HUES6 (cell line): ENCODE data around the gene CMIP.

Source experiments
- H3K27ac ChIP-seq: 2 replicates; pipeline ENCODE4 v1.7.0; 2013; ENCODE audit warnings: low read depth, mild to moderate bottlenecking, low read length, inconsistent platforms
- H3K27me3 ChIP-seq: 2 replicates; pipeline ENCODE4 v1.6.1; 2013; ENCODE audit warnings: low read length; ENCODE audit not compliant: control insufficient read depth, insufficient read depth
- H3K36me3 ChIP-seq: 2 replicates; pipeline ENCODE4 v1.6.1; 2013; ENCODE audit warnings: low read length; ENCODE audit not compliant: control insufficient read depth, insufficient read depth
- H3K4me1 ChIP-seq: 2 replicates; pipeline ENCODE4 v1.6.1; 2013; ENCODE audit warnings: low read length; ENCODE audit not compliant: control insufficient read depth, insufficient read depth
- H3K4me3 ChIP-seq: 2 replicates; pipeline ENCODE4 v1.5.1; 2013; ENCODE audit warnings: low read depth, low read length
- H3K9ac ChIP-seq: one replicate; pipeline ENCODE4 v1.6.1; 2013; ENCODE audit warnings: mild to moderate bottlenecking, low read length
- H3K9me3 ChIP-seq: 2 replicates; pipeline ENCODE4 v1.6.1; 2013; ENCODE audit warnings: low read depth, low read length; ENCODE audit not compliant: control insufficient read depth, insufficient read depth

CMIP gene

DNA sequence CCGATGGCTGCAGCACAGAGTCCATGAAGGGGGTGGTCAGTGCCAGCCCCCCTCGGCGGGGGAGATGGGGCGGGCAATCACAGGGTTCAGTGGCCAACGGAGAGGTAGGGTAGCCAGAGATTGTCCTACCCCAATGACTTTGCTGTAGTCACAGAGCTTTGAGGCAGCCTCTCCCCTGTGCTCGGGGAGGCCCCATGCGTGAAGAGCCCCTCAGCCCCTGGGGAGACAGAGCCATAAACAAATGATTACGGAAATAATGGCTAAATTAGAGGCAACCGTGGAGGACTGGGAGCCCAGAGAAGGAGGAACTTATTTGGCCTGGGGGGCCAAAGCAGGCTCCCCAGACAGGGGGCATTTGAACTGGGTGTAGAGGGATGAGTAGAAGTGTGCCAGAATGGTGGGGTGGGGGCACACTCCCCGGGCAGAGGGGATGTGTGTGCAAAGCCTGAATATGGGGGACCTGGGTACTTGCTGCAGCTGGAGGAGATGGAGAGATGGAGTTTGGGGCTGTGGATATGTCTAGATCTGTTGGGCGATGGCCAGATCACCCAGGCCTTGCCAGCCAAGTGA, 164.8 kb downstream of the CMIP start:
- Histone ChIP-seq H3K36me3 (peaks cover 32% of the 10 kb centered on the region; the same call in 1 of the 2 replicates), H3K4me3 (no peak overlapping the region), H3K9ac (no peak overlapping the region), H3K9me3 (no peaks in the 10 kb centered on the region), H3K4me1 (peaks cover 13% of the 10 kb centered on the region; the same call in 1 of the 2 replicates), H3K27ac (no peak overlapping the region), H3K27me3 (no peaks in the 10 kb centered on the region)

DNA sequence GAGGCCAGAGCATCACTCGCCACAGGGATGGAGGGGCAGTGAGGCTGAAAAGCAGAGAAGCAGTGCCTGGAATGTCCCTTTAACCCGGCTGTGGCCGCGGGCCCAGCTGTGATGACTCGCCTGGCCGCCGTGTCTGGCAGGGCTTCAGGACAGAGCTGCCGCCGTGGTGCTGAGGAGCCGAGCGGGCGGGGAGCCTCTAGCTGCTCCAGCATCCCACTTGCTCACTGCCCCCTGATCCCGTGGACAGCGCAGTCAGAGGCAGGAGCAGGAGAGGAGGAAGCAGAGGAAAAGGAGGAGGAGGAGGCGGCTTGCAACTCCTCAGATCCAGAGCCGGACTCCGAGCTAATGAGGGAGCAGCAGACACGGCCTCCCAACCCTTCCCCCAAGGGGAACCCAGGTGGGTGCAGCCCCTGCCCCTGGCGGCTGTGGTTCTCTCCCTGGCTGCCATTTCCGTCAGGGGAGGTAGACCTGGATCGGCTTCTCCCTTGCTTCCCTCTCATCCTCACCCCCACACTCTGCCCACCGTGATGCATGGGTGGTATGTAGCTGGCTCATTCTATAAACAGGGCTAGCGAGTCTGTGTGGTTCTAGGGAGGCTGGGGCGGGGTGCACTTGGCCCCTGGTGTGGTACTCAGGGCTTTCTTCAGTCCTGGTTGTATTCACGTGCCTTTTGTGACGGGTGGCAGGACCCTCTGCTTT, 165.7 kb downstream of the CMIP start:
- H3K9ac ChIP-seq = no peak overlapping the region
- no peak overlapping the region for H3K27ac ChIP-seq
- no peak overlapping the region for H3K4me3 ChIP-seq
- H3K36me3 ChIP-seq = peaks cover 32% of the 10 kb centered on the region; the same call in 1 of the 2 replicates
- no peaks in the 10 kb centered on the region for H3K27me3 ChIP-seq
- H3K4me1 ChIP-seq = peaks cover 11% of the 10 kb centered on the region; the same call in 1 of the 2 replicates
- no peaks in the 10 kb centered on the region for H3K9me3 ChIP-seq

DNA sequence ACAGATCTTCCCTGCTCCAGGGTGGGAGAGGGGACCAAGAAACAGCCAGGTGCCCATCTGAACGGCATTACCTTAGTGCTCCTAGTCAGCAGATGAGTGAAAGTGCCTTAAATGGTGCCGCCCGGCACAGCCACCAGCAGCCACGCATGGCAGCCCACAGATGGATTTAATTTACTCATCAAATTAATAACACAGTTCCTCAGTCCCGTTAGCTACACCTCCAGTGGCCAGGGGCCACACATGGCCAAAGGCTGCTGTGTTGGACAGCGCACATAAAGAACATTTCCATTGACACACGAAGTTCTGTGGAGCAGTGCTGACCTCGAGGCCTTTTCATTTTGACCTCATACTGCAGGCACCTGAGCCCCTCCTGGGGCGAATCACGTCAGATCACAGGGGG, 166.3 kb downstream of the CMIP start:
- Histone ChIP-seq H3K27me3 (no peaks in the 10 kb centered on the region), H3K4me1 (peaks cover 11% of the 10 kb centered on the region; the same call in 1 of the 2 replicates), H3K36me3 (peaks cover 32% of the 10 kb centered on the region; the same call in 1 of the 2 replicates), H3K9me3 (no peaks in the 10 kb centered on the region), H3K27ac (no peak overlapping the region), H3K4me3 (no peak overlapping the region), H3K9ac (no peak overlapping the region)

DNA sequence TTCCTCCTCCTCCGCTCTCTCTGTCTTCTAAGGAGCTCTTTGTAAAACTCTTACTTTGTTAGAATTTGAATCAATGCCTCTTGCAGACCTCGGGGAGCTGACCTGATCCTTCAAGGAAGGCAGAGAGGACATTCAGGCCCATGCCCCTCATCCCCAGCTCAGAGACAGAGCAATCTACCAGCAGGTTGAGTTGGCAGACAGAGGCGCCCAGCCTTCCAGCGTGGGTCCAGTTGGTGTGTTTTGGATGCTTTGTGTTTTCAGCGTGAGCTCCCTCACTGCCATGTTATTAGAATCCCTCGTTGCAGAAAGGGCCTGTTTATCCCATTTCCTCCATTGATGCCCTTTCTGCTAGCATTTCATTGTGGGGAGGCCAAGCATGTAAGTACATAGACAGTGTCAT, 167.1 kb downstream of the CMIP start:
- Histone ChIP-seq H3K27me3 (no peaks in the 10 kb centered on the region), H3K36me3 (peaks cover 35% of the 10 kb centered on the region), H3K4me1 (peaks cover 13% of the 10 kb centered on the region; the same call in 1 of the 2 replicates), H3K4me3 (no peak overlapping the region), H3K9ac (no peak overlapping the region), H3K27ac (no peak overlapping the region; the same call in 1 of the 2 replicates), H3K9me3 (no peaks in the 10 kb centered on the region)

DNA sequence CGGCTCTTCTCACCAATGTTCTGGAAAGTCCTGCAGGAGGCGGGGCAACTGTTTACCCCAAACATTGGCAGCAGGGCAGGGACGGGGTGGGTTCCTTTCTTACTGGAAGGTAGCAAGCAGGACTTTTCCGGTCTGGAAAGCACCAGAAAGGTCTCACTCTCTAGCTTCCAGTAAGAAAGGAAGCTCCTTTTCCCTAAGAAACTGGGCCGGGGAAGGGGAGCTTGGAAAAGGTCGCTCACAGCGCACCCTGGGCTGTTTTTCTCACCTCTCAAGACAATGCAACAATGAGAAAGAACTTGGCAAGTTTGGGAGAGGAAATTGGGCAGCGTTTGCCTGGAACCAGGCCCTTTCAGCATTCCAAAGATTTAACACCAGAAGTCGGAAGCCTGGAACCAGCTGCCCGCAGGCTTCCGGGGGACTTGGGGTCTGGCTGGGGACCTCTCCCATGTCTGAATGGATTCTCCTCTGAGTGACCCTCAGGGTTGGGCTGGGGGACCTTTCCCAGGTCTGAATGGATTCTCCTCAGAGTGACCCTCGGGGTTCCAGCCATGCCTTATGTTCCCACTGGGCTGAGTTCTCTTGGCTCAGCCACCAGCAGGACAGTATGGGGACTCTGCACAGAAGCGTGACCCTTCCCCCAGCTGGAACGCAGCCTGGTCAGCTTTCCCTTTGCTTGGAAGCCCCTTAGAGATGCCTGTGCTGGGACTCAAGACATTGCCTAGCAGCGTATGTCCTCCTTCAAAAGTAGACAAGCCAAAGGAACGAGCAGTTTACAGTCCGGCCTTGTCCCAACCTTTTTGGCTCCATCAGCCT, 167.9 kb downstream of the CMIP start:
- Histone ChIP-seq H3K9ac (no peak overlapping the region), H3K27ac (no peak overlapping the region; the same call in 1 of the 2 replicates), H3K36me3 (peaks cover 35% of the 10 kb centered on the region), H3K4me3 (no peak overlapping the region), H3K27me3 (no peaks in the 10 kb centered on the region), H3K4me1 (peaks cover 18% of the 10 kb centered on the region; the same call in 1 of the 2 replicates), H3K9me3 (no peaks in the 10 kb centered on the region)

DNA sequence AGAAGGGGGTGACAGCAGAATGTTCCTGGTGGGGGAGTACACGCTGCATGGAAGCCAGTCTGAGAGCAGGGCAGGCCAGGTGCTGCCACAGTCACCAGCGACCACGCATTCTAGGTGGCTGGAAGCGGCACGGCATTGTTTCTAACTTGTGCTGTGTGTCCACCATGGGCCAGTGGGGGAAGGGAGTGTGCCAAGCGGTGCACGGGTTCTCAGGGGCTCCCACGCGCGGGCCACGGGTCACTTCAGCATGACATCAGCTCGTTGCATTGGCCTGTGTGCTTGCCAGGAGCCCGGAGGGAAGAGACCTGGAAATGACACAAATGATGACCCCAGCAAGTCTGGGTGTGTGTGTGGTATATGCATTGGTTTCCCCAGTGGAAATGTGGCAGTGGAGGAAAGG, 169.6 kb downstream of the CMIP start:
- H3K36me3 ChIP-seq = peaks cover 33% of the 10 kb centered on the region
- no peaks in the 10 kb centered on the region for H3K27me3 ChIP-seq
- no peak overlapping the region for H3K9ac ChIP-seq
- no peak overlapping the region for H3K4me3 ChIP-seq
- no peak overlapping the region for H3K27ac ChIP-seq
- H3K9me3 ChIP-seq = no peaks in the 10 kb centered on the region
- peaks cover 18% of the 10 kb centered on the region; the same call in 1 of the 2 replicates for H3K4me1 ChIP-seq

DNA sequence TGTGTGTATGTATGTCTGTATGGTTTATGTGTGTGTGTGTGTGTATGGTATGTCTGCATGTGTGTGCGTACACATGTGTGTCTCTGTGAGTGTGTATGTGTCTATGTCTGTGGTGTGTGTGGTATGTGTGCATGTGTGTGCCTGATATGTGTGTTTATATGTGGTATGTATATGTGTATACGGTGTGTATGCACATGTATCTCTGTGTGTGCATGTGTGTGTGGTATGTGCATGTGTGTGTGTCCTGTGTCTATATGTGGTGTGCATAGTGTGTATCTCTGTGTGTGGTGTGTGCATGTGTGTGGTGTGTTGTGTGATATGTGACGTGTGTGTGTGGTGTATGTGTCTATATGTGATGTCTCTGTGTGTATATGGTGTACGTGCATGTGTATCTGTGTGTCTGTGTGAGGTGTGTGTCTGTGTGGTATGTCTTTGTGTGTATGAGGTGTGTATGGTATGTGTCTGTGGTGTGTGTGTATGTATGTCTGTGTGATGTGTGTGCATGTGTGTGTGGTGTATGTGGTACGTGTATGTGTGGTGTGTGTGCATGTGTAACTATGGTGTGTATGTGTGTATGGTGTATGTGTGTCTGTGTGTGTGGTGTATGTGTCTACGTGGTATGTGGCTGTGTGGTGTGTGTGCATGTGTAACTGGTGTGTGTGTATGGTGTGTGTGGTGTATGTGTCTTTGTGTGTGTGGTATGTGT, 170.2 kb downstream of the CMIP start:
- no peaks in the 10 kb centered on the region for H3K9me3 ChIP-seq
- peaks cover 16% of the 10 kb centered on the region; the same call in 1 of the 2 replicates for H3K4me1 ChIP-seq
- H3K4me3 ChIP-seq = no peak overlapping the region
- no peak overlapping the region for H3K27ac ChIP-seq
- peaks cover 34% of the 10 kb centered on the region for H3K36me3 ChIP-seq
- no peak overlapping the region for H3K9ac ChIP-seq
- H3K27me3 ChIP-seq = no peaks in the 10 kb centered on the region

DNA sequence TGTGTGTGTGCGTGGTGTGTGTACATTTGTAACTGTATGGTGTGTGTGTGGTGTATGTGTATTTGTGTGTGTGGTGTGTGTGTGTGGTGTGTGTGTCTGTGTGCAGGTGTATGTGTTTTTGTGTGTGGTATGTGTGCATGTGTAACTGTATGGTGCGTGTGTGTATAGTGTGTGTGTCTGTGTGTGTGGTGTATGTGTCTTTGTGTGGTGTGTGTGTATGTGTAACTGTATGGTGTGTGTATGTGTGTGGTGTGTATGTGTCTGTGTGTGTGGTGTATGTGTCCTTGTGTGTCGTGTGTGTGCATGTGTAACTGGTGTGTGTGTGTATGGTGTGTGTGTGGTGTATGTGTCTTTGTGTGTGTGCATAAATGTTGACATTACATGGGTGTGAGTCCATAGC, 170.8 kb downstream of the CMIP start:
- H3K27me3 ChIP-seq = no peaks in the 10 kb centered on the region
- no peak overlapping the region for H3K9ac ChIP-seq
- H3K27ac ChIP-seq = no peak overlapping the region
- H3K36me3 ChIP-seq = peaks cover 34% of the 10 kb centered on the region
- H3K4me3 ChIP-seq = no peak overlapping the region
- H3K9me3 ChIP-seq = no peaks in the 10 kb centered on the region
- peaks cover 14% of the 10 kb centered on the region; the same call in 1 of the 2 replicates for H3K4me1 ChIP-seq

DNA sequence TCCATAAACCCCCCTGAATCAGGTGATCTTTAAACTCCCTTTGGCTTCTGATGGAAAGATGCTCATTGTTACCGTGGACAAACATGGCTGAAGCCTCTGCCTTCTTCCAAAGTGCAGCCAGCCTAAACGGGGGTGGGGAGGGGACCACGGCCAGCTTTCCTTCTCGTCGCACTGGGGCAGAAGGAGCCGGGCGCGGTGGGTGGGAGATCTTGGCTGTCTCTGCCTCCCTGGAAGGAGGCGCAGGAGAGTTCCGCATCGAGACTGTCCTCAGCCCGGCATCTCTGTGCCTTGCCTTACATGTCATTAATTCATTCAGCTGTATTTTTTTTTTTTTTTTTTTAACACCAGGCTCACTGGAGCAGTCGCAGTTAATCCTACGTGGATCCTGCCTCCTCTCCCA, 171.2 kb downstream of the CMIP start:
- H3K36me3 ChIP-seq = peaks cover 33% of the 10 kb centered on the region
- H3K4me1 ChIP-seq = peaks cover 14% of the 10 kb centered on the region; the same call in 1 of the 2 replicates
- H3K4me3 ChIP-seq = no peak overlapping the region
- no peak overlapping the region for H3K27ac ChIP-seq
- H3K9me3 ChIP-seq = no peaks in the 10 kb centered on the region
- no peak overlapping the region for H3K9ac ChIP-seq
- H3K27me3 ChIP-seq = no peaks in the 10 kb centered on the region

DNA sequence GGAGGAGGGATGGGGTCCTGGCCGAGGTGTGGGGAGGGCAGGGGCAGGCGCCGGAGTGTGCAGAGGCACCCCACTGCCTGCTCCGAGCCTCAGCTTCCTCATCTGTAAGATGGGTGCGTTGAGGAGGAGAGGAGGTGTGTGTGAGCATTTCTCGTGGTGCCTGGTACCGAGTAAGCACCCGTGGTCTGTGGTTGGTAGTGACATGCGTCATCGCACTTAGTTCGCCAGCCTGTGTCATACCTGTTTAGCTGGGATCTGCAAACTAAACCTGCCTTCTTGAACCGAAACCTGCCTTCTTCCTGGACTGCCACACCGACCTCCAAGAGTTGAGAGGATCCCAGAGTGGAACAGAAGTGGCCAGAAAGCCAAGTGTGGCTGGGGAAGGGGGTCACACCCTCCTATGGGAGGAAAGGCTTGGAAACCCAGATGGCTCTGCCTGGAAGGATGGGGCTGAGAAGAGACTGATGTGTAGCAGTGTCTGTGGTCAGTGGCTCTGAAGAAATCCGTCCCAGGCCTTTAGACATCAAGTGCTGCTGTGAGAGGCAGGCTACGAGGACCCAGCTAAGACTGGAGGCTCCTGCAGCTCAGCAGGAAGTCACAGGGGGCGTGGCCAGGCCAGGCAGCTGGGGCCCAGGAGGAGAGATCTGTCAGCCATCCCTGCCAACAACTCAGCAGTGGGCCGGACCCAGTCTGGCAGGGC, 171.9 kb downstream of the CMIP start:
- peaks cover 14% of the 10 kb centered on the region; the same call in 1 of the 2 replicates for H3K4me1 ChIP-seq
- H3K4me3 ChIP-seq = no peak overlapping the region
- H3K27me3 ChIP-seq = no peaks in the 10 kb centered on the region
- no peaks in the 10 kb centered on the region for H3K9me3 ChIP-seq
- no peak overlapping the region for H3K27ac ChIP-seq
- H3K9ac ChIP-seq = no peak overlapping the region
- peaks cover 32% of the 10 kb centered on the region for H3K36me3 ChIP-seq
